ENCODE measurements around the gene BICRA.
A peak's percentile ranks its signal among the peaks of the same experiment; 100 is the strongest.
"Not testable (repeated sequence)": the region's sequence is repeated elsewhere in the genome, so short reads cannot be mapped to it uniquely, and the experiment has no call there.

BICRA gene

DNA sequence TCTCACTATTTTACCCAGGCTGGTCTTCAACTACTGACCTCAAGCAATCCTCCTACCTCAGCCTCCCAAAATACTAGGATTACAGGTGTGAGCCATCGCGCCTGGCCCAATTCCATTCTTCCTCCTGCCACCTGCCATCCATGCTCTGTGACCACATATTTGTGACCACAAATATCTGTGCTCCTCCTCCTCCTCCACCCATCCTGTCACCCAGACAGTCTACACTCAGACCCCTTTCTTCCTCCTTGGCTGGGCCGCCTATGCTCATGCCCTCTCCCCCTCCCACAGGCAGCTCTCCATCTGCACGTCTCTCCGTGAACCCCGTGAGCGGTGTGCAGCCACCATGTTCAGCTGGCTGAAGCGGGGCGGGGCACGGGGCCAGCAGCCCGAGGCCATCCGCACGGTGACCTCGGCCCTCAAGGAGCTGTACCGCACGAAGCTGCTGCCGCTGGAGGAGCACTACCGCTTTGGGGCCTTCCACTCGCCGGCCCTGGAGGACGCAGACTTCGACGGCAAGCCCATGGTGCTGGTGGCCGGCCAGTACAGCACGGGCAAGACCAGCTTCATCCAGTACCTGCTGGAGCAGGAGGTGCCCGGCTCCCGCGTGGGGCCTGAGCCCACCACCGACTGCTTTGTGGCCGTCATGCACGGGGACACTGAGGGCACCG, 107.5 kb downstream of the BICRA start:
- DNase-seq = no peak

DNA sequence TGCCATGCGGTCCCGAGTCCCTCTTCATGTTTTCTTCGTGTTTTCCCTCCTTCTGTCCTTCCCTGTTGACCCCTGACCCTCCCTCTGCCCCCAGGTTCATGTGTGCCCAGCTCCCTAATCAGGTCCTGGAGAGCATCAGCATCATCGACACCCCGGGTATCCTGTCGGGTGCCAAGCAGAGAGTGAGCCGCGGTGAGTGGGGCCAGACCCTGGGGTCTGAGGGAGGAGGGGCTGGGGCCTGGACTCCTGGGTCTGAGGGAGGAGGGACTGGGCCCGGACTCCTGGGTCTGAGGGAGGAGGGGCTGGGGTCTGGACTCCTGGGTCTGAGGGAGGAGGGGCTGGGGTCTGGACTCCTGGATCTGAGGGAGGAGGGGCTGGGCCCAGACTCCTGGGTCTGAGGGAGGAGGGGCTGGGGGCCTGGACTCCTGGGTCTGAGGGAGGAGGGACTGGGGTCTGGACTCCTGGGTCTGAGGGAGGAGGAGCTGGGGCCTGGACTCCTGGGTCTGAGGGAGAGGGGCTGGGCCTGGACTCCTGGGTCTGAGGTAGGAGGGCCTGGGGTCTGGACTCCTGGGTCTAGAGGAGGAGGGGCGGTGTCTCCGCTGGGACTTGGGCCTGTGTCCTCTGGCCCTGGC, 109.6 kb downstream of the BICRA start:
- DNase-seq = not testable (repeated sequence)

DNA sequence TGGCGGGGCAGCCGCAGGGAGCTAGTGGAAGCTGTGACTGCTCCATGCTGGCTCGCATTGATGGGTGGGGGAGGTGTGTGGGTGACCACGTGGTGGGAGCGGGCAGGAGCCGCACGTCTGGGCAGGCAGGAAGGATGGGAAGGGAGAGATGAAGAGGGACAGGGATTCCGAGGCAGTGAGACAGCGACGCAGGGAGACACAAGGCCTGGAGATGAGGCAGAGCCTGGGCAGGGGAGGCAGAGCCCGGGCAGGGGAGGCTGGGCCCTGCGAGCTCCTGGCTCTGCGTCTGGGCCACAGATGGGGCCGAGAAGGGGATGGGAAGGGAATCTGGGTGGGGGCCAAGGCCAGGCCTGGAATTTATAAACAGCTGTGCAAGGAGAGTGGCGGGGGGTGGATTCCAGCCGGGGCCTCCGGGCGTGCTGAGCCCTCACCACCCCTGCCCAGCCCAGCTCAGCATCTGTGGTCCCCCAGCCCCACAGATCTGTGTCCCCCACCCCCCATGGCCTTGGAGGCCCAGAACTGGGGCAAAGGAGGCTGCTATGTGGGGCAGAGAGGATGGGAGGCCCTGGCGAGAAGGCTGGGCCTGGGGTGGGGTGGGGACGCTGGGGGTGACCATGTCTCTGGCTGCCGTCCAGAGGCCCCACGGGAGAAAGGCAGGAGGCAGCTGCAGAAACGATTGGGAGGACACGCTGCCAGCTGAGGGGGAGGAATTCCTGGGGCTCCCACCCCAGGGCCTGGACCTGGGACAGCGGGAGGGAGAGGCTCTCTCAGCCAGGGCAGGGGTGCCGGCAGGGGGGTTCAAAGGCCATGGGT, 110.3 kb downstream of the BICRA start:
- no peak for DNase-seq

DNA sequence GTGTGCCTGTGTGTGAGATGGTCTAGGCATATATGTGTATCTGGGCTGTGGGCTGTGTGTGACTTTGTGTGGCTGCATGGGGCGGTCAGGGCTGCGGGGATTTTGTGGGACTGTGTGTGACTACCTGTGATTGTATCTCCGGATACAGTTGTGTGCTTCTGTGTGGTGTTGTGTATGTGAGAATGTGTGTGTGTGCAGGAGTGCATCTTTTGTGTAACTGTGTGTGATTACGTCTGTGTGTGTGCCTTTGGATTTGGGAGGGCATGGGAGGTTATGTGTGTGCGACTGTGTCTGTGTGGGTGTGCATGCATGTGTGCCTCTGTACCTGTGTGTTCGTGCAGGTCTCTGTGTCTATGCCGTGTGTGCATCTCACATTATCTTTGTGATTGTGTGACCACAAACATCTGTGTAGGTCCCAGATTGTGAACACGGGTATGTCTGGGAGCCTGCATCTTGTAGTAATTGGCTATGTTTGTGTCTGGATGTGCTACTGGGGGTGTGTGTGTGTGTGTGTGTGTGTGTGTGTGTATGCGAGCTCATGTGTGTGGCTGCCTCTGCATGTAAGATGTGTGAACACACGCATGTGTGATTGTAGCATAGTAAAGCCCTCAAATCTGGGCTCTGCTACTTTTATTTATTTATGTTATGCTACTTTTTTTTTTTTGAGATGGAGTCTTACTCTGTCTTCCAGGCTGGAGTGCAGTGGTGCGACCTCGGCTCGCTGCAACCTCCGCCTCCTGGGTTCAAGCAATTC, 111.9 kb downstream of the BICRA start:
- no peak for DNase-seq

DNA sequence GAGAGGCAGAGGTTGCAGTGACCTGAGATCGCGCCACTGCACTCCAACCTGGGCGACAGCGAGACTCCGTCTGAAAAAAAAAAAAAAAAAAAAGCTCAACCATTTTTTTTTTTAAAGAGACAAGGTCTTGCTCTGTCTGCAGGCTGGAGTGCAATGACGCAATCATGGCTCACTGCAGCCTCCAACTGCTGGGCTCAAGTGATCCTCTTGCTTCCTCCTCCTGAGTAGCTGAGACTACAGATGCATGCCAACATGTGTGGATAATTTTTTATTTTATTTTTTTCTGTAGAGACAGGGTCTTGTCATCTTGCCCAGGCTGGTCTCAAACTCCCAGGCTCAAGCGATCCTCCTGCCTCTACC, 114.6 kb downstream of the BICRA start:
- DNase-seq = no peak

DNA sequence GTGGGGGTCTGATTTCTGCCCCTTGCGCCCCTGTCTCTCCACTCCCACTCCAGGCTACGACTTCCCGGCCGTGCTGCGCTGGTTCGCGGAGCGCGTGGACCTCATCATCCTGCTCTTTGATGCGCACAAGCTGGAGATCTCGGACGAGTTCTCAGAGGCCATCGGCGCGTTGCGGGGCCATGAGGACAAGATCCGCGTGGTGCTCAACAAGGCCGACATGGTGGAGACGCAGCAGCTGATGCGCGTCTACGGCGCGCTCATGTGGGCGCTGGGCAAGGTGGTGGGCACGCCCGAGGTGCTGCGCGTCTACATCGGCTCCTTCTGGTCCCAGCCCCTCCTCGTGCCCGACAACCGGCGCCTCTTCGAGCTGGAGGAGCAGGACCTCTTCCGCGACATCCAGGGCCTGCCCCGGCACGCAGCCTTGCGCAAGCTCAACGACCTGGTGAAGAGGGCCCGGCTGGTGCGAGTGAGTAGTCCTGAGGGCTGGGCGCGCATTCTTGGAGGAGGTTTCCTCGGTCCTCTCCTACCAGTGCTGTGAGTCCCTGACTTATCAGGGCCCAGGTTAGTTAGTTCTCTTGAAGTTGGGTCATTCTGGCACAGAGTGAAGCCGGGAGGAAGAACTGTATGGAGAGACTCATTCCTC, 116.9 kb downstream of the BICRA start:
- no peak for DNase-seq

DNA sequence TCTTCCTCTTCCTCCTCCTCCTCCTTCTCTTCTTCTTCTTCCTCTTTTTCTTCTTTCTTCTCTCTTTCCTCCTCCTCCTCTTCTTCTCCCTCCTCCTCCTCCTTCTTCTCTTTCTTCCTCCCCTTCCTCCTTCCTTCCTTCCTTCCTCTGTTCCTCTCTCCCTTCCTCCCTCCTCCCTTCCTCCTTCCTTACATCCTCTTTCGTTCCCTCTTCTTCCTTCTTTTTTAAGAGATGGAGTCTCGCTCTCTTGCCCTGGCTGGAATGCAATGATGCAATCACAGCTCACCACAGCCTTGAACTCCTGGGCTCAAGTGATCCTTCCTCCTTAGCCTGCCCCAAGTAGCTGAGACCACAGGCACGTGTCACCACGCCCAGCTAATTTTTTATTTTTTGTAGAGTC, 117.5 kb downstream of the BICRA start:
- no peak for DNase-seq

DNA sequence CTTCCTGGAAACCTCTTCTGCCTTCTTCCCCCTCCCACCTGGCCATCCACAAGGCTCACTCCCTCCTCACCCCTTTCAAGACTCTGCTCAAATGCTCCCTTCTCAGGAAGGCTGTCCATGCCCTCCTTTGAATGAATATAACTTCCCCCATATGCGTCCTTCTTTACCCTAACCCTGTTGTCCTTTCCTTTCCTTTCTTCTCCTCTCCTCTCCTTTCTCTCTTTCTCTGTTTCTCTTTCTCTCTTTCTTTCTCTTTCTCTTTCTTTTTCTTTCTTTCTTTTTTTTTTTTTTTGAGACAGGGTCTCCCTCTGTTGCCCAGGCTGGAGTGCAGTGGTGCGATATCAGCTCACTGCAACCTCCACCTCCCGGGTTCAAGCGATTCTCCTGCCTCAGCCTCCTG, 119.4 kb downstream of the BICRA start:
- DNase-seq = not testable (repeated sequence)

DNA sequence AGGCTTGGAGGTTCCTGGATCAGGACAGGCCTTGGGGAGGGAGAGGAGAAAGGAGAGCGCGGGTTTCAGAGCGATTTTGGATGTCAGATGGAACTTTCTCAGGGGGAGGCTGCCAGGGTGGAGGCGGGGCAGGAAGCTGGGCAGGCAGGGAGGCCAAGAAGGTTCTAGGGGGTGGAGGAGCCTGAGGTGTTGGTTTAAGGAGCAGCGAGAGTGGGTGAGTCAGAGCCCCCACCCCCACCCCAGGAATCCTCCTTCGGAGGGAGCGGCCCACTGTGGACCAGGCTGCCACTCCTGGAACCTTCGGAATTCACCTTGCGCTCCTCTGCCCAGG, 120.5 kb downstream of the BICRA start:
- DNase-seq = no peak

DNA sequence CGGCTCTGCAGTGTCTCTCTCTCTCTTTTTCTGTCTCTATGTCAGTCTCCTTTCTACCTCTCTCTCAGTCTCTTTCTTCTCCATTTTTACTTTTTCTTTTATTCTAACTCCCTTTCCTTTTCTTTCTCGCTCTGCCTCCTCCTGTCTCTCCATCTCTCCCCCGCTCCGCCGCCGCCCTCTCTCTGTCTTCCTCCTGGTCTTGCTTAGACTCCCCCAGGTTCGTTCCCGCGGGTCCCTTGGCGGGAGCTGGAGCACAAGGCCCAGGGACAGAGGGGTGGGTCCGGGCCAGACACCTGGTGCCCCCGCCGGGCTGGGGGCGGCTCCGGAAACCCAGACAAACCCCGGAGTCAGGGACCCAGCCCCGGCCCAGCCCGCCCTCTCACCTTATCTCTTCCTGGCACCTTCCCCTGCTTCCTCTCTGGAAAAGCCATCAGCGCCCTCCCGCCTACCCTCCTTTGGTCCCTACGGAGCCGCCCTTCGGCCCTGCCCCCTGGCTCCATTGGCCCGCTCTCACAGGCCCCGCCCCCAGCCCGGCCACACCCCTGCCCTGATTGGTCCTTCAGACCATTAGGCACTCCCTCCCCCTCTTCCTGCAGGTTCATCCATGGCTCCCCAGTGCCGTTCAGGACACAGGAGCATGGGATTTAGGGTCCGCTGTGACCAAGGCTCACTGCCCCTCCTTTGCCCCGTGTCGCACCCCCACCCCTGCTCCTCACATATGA, 121.0 kb downstream of the BICRA start:
- DNase-seq = peak; percentile 57

DNA sequence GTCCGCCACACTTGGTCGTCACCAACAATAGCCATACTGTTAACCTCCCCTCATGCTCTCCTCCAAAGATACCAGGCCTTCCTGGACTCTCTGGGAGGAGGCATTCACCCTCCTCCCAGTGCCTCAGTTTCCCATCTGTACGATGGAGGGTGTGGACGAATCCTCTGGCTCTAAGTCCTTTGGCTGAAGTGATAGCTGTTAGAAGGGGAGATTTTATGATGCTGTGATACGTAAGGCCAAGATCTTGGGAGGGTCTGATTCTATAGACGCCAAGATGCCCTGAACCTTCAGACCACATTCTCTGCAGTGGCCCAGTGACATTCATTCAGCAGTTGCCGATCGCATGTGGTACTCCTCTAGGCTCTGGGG, 121.6 kb downstream of the BICRA start:
- no peak for DNase-seq

DNA sequence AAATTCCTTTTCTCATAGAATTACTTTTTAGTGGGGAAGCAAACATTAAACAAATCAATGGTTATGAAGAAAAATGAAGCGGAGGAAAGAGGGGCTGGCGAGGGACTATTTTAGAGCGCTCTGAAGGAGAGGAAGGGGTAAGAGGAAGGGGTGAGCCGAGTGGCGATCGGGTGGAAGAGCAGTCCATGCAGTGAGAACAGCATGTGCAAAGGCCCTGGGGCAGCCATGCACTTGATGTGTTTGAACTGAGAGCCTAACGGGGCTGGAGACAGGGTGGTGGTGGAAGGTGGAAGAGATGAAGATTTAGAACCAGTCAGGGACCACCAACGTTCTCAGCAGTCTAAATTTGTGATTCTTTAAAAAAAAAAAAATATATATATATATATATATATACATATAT, 122.0 kb downstream of the BICRA start:
- DNase-seq = no peak

DNA sequence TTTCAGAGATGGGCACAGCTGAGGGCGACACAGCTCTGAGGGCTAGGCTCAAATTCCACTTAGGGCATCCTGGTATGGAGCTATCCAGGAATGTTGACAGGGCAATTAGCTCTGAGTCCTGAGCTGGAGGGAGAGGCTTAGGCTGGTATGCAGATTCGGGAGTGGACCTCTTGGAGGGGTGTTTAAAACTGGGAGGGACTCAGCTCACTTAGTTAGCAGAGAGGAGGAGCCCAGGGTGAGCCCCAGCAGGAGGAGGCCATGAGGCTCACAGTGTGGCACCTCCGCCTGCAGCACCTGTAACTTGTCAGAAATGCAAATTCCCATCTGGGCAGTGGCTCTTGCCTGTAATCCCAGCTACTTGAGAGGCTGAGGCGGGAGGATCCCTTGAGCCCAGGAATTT, 126.2 kb downstream of the BICRA start:
- no peak for DNase-seq

DNA sequence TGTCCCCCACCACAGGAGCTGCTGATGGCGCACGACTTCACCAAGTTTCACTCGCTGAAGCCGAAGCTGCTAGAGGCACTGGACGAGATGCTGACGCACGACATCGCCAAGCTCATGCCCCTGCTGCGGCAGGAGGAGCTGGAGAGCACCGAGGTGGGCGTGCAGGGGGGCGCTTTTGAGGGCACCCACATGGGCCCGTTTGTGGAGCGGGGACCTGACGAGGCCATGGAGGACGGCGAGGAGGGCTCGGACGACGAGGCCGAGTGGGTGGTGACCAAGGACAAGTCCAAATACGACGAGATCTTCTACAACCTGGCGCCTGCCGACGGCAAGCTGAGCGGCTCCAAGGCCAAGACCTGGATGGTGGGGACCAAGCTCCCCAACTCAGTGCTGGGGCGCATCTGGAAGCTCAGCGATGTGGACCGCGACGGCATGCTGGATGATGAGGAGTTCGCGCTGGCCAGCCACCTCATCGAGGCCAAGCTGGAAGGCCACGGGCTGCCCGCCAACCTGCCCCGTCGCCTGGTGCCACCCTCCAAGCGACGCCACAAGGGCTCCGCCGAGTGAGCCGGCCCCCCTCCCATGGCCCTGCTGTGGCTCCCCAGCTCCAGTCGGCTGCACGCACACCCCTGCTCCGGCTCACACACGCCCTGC, 132.1 kb downstream of the BICRA start:
- DNase-seq = no peak

DNA sequence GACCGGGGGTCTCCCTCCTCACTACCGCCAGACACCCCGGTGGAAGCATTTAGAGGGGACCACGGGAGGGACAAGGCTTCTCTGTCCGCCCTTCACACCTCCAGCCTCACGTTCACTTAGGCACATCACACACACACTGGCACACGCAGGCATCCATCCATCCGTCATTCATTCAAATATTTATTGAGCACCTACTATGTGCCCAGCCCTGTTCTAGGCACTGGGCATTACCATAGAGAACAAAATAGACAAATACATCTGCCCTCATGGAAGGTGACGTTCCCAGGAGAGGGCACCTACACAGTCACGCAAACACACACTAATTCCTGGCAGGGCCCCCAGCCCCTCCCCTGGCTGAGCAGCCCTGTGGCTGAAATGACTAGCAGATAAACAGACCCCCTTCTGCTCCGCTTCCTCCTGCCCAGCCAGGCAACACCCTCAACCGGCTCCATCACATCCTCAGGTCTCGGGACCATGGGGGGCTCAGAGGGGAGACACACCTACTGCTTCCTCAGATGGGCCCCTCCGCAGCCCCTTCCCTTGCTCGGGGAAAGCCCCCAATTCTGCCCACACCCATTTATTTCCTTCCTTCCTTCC, 132.7 kb downstream of the BICRA start:
- no peak for DNase-seq

DNA sequence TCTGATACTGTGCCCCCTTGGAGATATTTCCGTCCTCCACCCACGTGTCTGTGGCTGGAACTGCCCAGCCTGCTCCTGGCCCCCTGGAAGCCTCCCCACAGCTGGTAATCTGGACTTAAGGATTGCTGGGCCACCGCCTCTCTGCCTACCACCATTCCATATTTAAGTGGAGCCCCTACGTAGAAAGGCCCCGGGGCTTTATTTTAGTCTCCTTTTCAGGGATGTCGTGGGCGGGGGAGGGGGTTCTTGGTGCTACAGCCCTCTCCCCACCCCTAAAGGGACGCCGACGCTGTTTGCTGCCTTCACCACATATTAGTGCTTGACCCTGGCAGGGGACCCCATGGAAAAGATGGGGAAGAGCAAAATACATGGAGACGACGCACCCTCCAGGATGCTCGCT, 133.7 kb downstream of the BICRA start:
- no peak for DNase-seq

DNA sequence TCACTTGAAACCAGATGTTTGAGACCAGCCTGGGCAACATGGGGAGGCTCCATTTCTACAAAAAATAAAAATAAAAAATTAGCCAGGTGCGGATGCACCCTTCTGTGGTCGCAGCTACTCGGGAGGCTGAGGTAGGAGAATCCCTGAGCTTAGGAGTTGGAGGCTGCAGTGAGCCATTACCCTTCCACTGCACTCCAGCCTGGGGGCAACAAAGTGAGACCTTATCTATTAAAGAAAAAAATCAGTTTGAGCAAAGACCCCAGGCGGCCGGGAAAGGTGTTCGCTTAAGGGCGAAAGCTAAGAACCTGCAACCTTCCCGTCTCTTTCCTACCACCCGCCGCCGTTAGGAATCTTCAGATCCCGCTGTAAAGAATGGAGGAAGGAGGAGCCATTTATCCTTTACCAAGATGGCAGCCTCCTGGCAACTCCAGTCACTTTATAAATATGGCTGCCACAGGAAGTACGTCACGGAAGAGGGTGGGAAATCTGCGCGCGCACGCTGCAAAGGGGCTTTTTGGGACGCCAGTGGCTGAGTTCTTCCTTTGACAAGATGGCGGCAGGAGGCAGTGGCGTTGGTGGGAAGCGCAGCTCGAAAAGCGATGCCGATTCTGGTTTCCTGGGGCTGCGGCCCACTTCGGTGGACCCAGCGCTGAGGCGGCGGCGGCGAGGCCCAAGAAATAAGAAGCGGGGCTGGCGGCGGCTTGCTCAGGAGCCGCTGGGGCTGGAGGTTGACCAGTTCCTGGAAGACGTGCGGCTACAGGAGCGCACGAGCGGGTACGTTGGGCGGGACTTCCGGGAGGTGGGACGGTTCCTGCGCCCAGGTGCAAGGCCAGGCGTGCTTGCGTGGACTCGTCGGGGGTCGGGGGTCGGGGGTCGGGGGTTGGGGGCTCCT, 136.3 kb downstream of the BICRA start, which contains the start of gene NOP53:
Gene NOP53 (plus strand): TSS at position 537 of the 892 bp plus-strand sequence. CDS start 14 bp downstream, at position 551.
- DNase-seq = peak; percentile 98

DNA sequence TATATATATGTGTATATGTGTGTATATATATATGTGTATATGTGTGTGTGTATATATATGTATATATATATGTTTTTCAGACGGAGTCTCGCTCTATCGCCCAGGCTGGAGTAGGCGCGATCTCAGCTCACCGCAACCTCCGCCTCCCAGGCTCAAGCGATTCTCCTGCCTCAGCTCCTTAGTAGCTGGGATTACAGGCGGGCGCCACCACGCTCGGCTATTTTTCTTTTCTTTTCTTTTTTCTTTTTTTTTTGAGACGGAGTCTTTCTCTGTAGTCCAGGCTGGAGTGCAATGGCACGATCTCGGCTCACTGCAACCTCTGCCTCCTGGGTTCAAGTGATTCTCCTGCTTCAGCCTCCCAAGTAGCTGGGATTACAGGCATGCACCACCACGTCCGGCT, 137.2 kb downstream of the BICRA start:
- not testable (repeated sequence) for DNase-seq

DNA sequence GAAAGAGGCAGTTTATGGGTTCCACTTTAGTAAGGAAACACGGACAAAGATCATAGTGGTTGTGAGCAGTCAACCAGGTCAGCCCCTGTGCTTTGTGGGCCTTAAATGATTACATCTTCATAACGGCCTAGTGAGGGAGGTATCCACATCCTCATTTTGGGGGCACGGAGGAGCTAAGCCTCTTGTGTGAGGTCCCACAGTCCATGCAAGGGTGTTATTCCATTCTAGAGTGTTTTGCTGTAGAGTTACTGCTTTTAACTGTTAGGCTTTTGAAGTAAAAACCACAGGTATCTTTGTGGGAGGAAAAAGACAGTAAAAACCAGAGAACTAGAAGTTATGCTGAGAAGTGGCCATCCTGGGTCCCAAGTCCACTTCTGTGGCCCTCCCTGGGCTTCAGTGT, 140.4 kb downstream of the BICRA start:
- no peak for DNase-seq

DNA sequence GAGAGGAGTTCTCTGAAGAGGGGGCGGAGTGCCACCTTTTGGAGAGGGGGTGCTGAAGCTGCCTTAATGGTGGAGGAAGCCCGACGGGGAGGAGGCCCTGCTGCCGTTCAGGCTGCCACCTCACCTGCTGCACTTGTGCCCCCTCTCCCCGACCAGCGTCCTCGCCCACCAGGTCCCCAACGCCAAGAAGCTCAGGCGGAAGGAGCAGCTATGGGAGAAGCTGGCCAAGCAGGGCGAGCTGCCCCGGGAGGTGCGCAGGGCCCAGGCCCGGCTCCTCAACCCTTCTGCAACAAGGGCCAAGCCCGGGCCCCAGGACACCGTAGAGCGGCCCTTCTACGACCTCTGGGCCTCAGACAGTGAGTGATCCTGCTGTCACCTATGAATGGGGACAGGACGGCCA, 141.8 kb downstream of the BICRA start:
- no peak for DNase-seq
